ENCODE data around the gene KIF6.

DNA sequence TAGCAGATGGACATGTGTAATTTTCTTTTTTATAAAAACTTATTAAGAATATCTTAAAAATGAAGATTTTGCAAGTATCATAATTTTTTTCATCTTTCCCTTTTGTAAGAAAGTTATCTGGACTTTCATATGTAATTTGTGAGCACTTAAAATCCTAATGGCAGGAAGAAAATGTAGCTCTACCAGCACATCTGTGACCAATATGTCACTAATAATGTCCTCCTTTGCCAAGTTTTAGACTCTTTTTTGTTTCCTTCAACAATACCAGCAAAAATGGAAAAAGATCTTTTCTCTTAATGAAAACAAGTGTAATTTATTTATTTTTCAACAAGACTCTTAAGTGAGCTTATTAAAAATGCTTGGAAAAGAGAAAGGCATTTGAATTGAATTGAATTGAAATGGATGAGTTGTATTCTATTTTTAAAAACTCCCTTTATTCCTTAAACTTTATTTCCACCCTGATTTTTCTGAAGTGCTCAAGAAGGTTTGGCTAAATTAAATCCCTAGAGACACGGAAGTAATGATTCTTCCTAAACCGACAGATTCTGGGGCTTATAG lies 110.7 kb downstream of the KIF6 start:
- TF ChIP-seq, protein P1, sequence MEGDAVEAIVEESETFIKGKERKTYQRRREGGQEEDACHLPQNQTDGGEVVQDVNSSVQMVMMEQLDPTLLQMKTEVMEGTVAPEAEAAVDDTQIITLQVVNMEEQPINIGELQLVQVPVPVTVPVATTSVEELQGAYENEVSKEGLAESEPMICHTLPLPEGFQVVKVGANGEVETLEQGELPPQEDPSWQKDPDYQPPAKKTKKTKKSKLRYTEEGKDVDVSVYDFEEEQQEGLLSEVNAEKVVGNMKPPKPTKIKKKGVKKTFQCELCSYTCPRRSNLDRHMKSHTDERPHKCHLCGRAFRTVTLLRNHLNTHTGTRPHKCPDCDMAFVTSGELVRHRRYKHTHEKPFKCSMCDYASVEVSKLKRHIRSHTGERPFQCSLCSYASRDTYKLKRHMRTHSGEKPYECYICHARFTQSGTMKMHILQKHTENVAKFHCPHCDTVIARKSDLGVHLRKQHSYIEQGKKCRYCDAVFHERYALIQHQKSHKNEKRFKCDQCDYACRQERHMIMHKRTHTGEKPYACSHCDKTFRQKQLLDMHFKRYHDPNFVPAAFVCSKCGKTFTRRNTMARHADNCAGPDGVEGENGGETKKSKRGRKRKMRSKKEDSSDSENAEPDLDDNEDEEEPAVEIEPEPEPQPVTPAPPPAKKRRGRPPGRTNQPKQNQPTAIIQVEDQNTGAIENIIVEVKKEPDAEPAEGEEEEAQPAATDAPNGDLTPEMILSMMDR (IDR thresholded peaks at IDR 0.05), result no peak
- TF ChIP-seq EP300 (IDR thresholded peaks at IDR 0.05), result no peak
- TF ChIP-seq POLR2AphosphoS5 (IDR thresholded peaks at IDR 0.05), result no peak
- no peak for TF ChIP-seq POLR2A (IDR thresholded peaks at IDR 0.05; ENCODE audit: low read depth)

Measured in esophagus muscularis mucosa (tissue), 4 donors.